Measurements from ENCODE around the gene IFNG-AS1.

- TF ChIP-seq CTCF (IDR thresholded peaks at IDR 0.05) = no peak
- TF ChIP-seq POLR2A (IDR thresholded peaks at IDR 0.05) = no peak
Observed at GRCh38 chr12:68007033-68007432, 17.8 kb downstream of the IFNG-AS1 start.
